DOHH2 (cell line): ENCODE measurements around the gene THAP11.

Source experiments
- H3F3A ChIP-seq: fragments of 200-600 bp; sonication (generic), shearing (Covaris generic); 2 replicates; pipeline ENCODE4 v1.6.0; 2016; ENCODE audit warnings: antibody characterized with exemption, mild to moderate bottlenecking; ENCODE audit not compliant: control insufficient read depth, insufficient read depth
- H3K27ac ChIP-seq: fragments of 200-600 bp; sonication (generic); 2 replicates; pipeline ENCODE4 v1.5.1; 2014; ENCODE audit warnings: low read depth, mild to moderate bottlenecking, low read length, moderate library complexity
- H3K27me3 ChIP-seq: fragments of 200-600 bp; sonication (generic); 2 replicates; pipeline ENCODE4 v1.6.1; 2014; ENCODE audit warnings: mild to moderate bottlenecking, low read length, mixed read lengths; ENCODE audit not compliant: control insufficient read depth
- H3K36me3 ChIP-seq: fragments of 200-600 bp; sonication (generic); 2 replicates; pipeline ENCODE4 v1.6.1; 2014; ENCODE audit warnings: mild to moderate bottlenecking, low read length, moderate library complexity, mixed read lengths; ENCODE audit not compliant: control insufficient read depth
- H3K4me1 ChIP-seq: fragments of 200-600 bp; sonication (generic); 2 replicates; pipeline ENCODE4 v1.6.1; 2014; ENCODE audit warnings: mild to moderate bottlenecking, low read length, mixed read lengths; ENCODE audit not compliant: control insufficient read depth
- H3K4me2 ChIP-seq: fragments of 200-600 bp; sonication (generic); 2 replicates; pipeline ENCODE4 v1.6.0; 2014; ENCODE audit warnings: mild to moderate bottlenecking, low read length, moderate library complexity
- H3K4me3 ChIP-seq: fragments of 200-600 bp; sonication (generic); 2 replicates; pipeline ENCODE4 v1.5.1; 2014; ENCODE audit warnings: mild to moderate bottlenecking, low read length, mixed read lengths
- H3K79me2 ChIP-seq: fragments of 200-600 bp; sonication (generic); 2 replicates; pipeline ENCODE4 v1.6.1; 2014; ENCODE audit warnings: mild to moderate bottlenecking, low read length, mixed read lengths; ENCODE audit not compliant: control insufficient read depth
- H3K9me2 ChIP-seq: fragments of 200-600 bp; sonication (generic); replicated peaks from 2 replicates; pipeline ENCODE4 v1.6.1; 2014; ENCODE audit warnings: mild to moderate bottlenecking, low read length, mixed read lengths; ENCODE audit not compliant: control insufficient read depth
- H3K9me3 ChIP-seq: fragments of 200-600 bp; sonication (generic); 2 replicates; pipeline ENCODE4 v1.6.1; 2014; ENCODE audit warnings: antibody characterized with exemption, low read length, mixed read lengths; ENCODE audit not compliant: control insufficient read depth, insufficient read depth
- H4K20me1 ChIP-seq: fragments of 200-600 bp; sonication (generic); 2 replicates; pipeline ENCODE4 v1.6.0; 2014; ENCODE audit warnings: low read depth, mild to moderate bottlenecking, antibody characterized with exemption, low read length, moderate library complexity; ENCODE audit not compliant: control insufficient read depth, insufficient read depth
- CTCF ChIP-seq: fragments of 200-600 bp; sonication (generic); IDR thresholded peaks from one replicate; pipeline ENCODE4 v1.5.1; 2014; ENCODE audit warnings: antibody characterized with exemption, mild to moderate bottlenecking, low read depth, low read length; ENCODE audit not compliant: poor library complexity, severe bottlenecking
- EZH2phosphoT487 ChIP-seq: fragments of 200-600 bp; sonication (generic); IDR thresholded peaks from 2 replicates; pipeline ENCODE4 v1.6.1; 2017; ENCODE audit warnings: borderline replicate concordance, mild to moderate bottlenecking, antibody characterized with exemption, low read length, moderate library complexity, mixed read lengths

The THAP11 gene

GRCh38 chr16:67807148-67807682 is 34.9 kb upstream of the THAP11 start:
- Histone ChIP-seq H4K20me1 (no peaks in the 10 kb centered on the region), H3K4me2 (peak overlapping the region; percentile 83), H3K79me2 (peaks cover 34% of the 10 kb centered on the region), H3K36me3 (peaks cover 20% of the 10 kb centered on the region), H3K9me3 (no peaks in the 10 kb centered on the region), H3K27ac (no peak overlapping the region), H3K9me2 (no peaks in the 10 kb centered on the region), H3K4me3 (peak overlapping the region; percentile 94), H3K27me3 (0 out of 2 replicates have a peak, but pooled peaks cover 2% of the 10 kb centered on the region), H3K4me1 (peaks cover 31% of the 10 kb centered on the region), H3F3A (no peaks in the 10 kb centered on the region)
- TF ChIP-seq EZH2phosphoT487, result no peak
- TF ChIP-seq CTCF, result no peak

GRCh38 chr16:67811899-67812298 is 30.2 kb upstream of the THAP11 start:
- Histone ChIP-seq H3K9me3 (no peaks in the 10 kb centered on the region), H3F3A (no peaks in the 10 kb centered on the region), H3K4me2 (no peak overlapping the region), H3K4me1 (peaks cover 8% of the 10 kb centered on the region), H3K79me2 (no peaks in the 10 kb centered on the region), H3K27me3 (0 out of 2 replicates have a peak, but pooled peaks cover 2% of the 10 kb centered on the region), H3K27ac (no peak overlapping the region), H3K36me3 (no peaks in the 10 kb centered on the region), H3K4me3 (no peak overlapping the region), H3K9me2 (no peaks in the 10 kb centered on the region), H4K20me1 (no peaks in the 10 kb centered on the region)
- no peak for TF ChIP-seq CTCF
- TF ChIP-seq EZH2phosphoT487, result no peak

- no peak overlapping the region for H3K4me3 ChIP-seq
- no peaks in the 10 kb centered on the region for H3K9me3 ChIP-seq
- H3K27ac ChIP-seq, result no peak overlapping the region
- H3K4me1 ChIP-seq, result peaks cover 3% of the 10 kb centered on the region; the same call in 1 of the 2 replicates
- H3K9me2 ChIP-seq, result no peaks in the 10 kb centered on the region
- no peak overlapping the region for H3K4me2 ChIP-seq
- H4K20me1 ChIP-seq, result no peaks in the 10 kb centered on the region
- H3F3A ChIP-seq, result no peaks in the 10 kb centered on the region
- H3K27me3 ChIP-seq, result 0 out of 2 replicates have a peak, but pooled peaks cover 2% of the 10 kb centered on the region
- H3K36me3 ChIP-seq, result no peaks in the 10 kb centered on the region
- TF ChIP-seq CTCF, result no peak
- no peak for TF ChIP-seq EZH2phosphoT487
- H3K79me2 ChIP-seq, result no peaks in the 10 kb centered on the region
Measured at GRCh38 chr16:67814567-67814966, 27.6 kb upstream of the THAP11 start.
